ENCODE results near the gene PPTC7.
A peak's percentile ranks its signal among the peaks of the same experiment; 100 is the strongest.
"Not testable (repeated sequence)": the region's sequence is repeated elsewhere in the genome, so short reads cannot be mapped to it uniquely, and the experiment has no call there.

Gene PPTC7

DNA sequence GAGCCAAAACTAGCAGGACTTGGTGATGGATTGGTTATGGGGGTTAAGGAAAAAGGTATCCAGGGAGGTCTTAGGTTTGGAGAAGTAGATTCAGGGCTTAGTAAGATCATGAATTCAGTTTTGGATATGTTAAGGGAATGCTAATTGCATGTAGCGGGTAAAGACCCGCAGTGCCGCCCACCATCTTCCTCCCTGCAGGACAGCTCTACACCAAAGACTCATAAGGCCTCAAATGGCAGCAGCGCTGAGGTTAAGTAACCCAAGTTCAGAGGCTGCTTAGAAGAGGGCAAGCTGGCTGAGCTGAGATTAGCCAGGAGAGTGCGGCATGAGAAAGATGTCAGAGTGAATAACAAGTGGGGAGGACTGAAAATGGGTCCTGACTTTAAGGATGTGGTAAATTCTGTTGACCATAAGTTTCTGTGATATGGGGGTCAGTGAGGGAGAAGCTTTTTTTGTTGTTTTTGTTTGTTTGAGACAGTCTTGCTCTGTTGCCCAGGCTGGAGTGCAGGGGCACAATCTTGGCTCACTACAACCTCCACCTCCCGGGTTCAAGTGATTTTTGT, 54.8 kb downstream of the PPTC7 start:
- H3K36me3 ChIP-seq (ENCODE audit: insufficient read depth, low read length), result peaks cover 4% of the 10 kb centered on the region
- no peak overlapping the region for H3K4me2 ChIP-seq (ENCODE audit: low read length)
- peaks cover 15% of the 10 kb centered on the region for H3K4me1 ChIP-seq (ENCODE audit: control insufficient read depth, insufficient read depth, low read length)
- no peaks in the 10 kb centered on the region for H3K27me3 ChIP-seq (ENCODE audit: control insufficient read depth, insufficient read depth, low read length)
- no peak overlapping the region for H3K9ac ChIP-seq (ENCODE audit: low read depth, low read length)
- no peak overlapping the region for H3K4me3 ChIP-seq (ENCODE audit: low read length)
- no peaks in the 10 kb centered on the region for H3K9me3 ChIP-seq (replicated peaks; ENCODE audit: low read length)

GRCh38 chr12:110520876-110521712, 62.0 kb downstream of the PPTC7 start:
- H3K36me3 ChIP-seq (ENCODE audit: insufficient read depth, low read length); H3K9me3 ChIP-seq (replicated peaks; ENCODE audit: low read length); H3K9ac ChIP-seq (ENCODE audit: low read depth, low read length); H3K4me3 ChIP-seq (ENCODE audit: low read length); H3K4me2 ChIP-seq (ENCODE audit: low read length); H3K27me3 ChIP-seq (ENCODE audit: control insufficient read depth, insufficient read depth, low read length); H3K4me1 ChIP-seq (ENCODE audit: control insufficient read depth, insufficient read depth, low read length): not testable (repeated sequence)

- not testable (repeated sequence) for H3K4me1 ChIP-seq (ENCODE audit: control insufficient read depth, insufficient read depth, low read length); H3K4me2 ChIP-seq (ENCODE audit: low read length); H3K4me3 ChIP-seq (ENCODE audit: low read length); H3K36me3 ChIP-seq (ENCODE audit: insufficient read depth, low read length); H3K9ac ChIP-seq (ENCODE audit: low read depth, low read length); H3K9me3 ChIP-seq (replicated peaks; ENCODE audit: low read length); H3K27me3 ChIP-seq (ENCODE audit: control insufficient read depth, insufficient read depth, low read length)
These were observed 65.1 kb downstream of the PPTC7 start for GRCh38 chr12:110518014-110518413.

GRCh38 chr12:110516995-110517394, 66.1 kb downstream of the PPTC7 start:
- H3K4me2 ChIP-seq (ENCODE audit: low read length), result no peak overlapping the region
- no peaks in the 10 kb centered on the region for H3K36me3 ChIP-seq (ENCODE audit: insufficient read depth, low read length)
- no peak overlapping the region for H3K4me3 ChIP-seq (ENCODE audit: low read length)
- H3K9ac ChIP-seq (ENCODE audit: low read depth, low read length), result no peak overlapping the region
- H3K4me1 ChIP-seq (ENCODE audit: control insufficient read depth, insufficient read depth, low read length), result peaks cover 3% of the 10 kb centered on the region
- no peaks in the 10 kb centered on the region for H3K27me3 ChIP-seq (ENCODE audit: control insufficient read depth, insufficient read depth, low read length)
- H3K9me3 ChIP-seq (replicated peaks; ENCODE audit: low read length), result no peaks in the 10 kb centered on the region

DNA sequence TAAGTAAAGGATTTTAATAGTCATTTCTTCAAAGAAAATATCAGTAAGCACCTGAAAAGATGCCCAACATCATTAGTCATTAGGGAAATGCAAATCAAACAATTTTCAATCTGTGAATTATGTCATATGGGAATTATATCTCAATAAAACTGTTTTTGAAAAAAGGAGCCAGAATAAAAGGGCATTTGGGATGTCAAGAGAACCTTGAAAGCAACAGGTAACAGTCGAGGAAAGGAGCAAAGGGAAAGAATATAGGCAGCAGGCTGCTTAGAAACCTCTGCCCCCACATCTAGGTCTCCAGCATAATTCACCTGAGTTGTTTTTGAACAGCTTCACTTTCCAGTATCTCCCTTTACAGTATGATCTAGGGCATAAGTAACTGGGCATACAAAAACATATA, 68.8 kb downstream of the PPTC7 start:
- Histone ChIP-seq H3K9me3 (replicated peaks; ENCODE audit: low read length) (no peaks in the 10 kb centered on the region), H3K27me3 (ENCODE audit: control insufficient read depth, insufficient read depth, low read length) (no peaks in the 10 kb centered on the region), H3K4me1 (ENCODE audit: control insufficient read depth, insufficient read depth, low read length) (peaks cover 3% of the 10 kb centered on the region), H3K4me3 (ENCODE audit: low read length) (no peak overlapping the region), H3K36me3 (ENCODE audit: insufficient read depth, low read length) (no peaks in the 10 kb centered on the region), H3K9ac (ENCODE audit: low read depth, low read length) (no peak overlapping the region), H3K4me2 (ENCODE audit: low read length) (no peak overlapping the region)

- H3K9me3 ChIP-seq (replicated peaks; ENCODE audit: low read length), result no peaks in the 10 kb centered on the region
- no peaks in the 10 kb centered on the region for H3K27me3 ChIP-seq (ENCODE audit: control insufficient read depth, insufficient read depth, low read length)
- H3K4me2 ChIP-seq (ENCODE audit: low read length), result no peak overlapping the region
- H3K9ac ChIP-seq (ENCODE audit: low read depth, low read length), result no peak overlapping the region
- no peaks in the 10 kb centered on the region for H3K36me3 ChIP-seq (ENCODE audit: insufficient read depth, low read length)
- H3K4me1 ChIP-seq (ENCODE audit: control insufficient read depth, insufficient read depth, low read length), result peaks cover 3% of the 10 kb centered on the region
- H3K4me3 ChIP-seq (ENCODE audit: low read length), result no peak overlapping the region
These were observed 69.3 kb downstream of the PPTC7 start for GRCh38 chr12:110513842-110514241.

DNA sequence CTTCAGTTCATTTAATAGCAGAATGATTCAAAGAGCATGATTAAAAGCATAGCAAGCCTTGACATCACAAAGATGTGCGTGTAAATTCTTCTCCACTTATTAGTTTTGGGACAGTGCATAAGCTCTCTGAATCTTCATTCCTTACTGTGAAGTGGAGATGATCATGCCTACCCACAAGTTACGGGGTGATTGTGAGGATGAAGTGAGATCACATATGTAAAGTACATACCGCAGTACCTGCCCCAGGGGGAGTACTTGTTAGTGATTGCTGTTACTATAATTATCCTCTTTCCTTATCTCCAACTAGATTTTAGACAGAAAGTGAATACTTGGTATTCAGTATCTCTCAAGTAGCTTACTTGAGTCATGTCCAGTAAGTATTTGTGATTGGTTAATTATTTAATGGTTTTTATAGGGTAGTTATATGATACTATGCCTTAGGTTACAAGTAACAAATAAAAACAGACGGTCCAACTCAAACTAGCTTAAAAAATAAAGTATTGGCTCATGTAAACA, 75.0 kb downstream of the PPTC7 start:
- H3K4me2 ChIP-seq (ENCODE audit: low read length), result no peak overlapping the region
- H3K36me3 ChIP-seq (ENCODE audit: insufficient read depth, low read length), result no peaks in the 10 kb centered on the region
- H3K27me3 ChIP-seq (ENCODE audit: control insufficient read depth, insufficient read depth, low read length), result no peaks in the 10 kb centered on the region
- no peaks in the 10 kb centered on the region for H3K9me3 ChIP-seq (replicated peaks; ENCODE audit: low read length)
- no peak overlapping the region for H3K4me3 ChIP-seq (ENCODE audit: low read length)
- peaks cover 3% of the 10 kb centered on the region for H3K4me1 ChIP-seq (ENCODE audit: control insufficient read depth, insufficient read depth, low read length)
- H3K9ac ChIP-seq (ENCODE audit: low read depth, low read length), result no peak overlapping the region

- H3K9me3 ChIP-seq (replicated peaks; ENCODE audit: low read length), result no peaks in the 10 kb centered on the region
These were observed 77.8 kb downstream of the PPTC7 start for GRCh38 chr12:110505332-110505731.

GRCh38 chr12:110503432-110503831, 79.7 kb downstream of the PPTC7 start:
- Histone ChIP-seq H3K36me3 (ENCODE audit: insufficient read depth, low read length) (no peaks in the 10 kb centered on the region), H3K4me2 (ENCODE audit: low read length) (no peak overlapping the region), H3K4me1 (ENCODE audit: control insufficient read depth, insufficient read depth, low read length) (peaks cover 27% of the 10 kb centered on the region), H3K27me3 (ENCODE audit: control insufficient read depth, insufficient read depth, low read length) (no peaks in the 10 kb centered on the region), H3K4me3 (ENCODE audit: low read length) (no peak overlapping the region), H3K9ac (ENCODE audit: low read depth, low read length) (no peak overlapping the region), H3K9me3 (replicated peaks; ENCODE audit: low read length) (no peaks in the 10 kb centered on the region)

More at GRCh38 chr12:110505332-110505731, 77.8 kb downstream of the PPTC7 start:
- H3K27me3 ChIP-seq (ENCODE audit: control insufficient read depth, insufficient read depth, low read length), result no peaks in the 10 kb centered on the region
- H3K4me3 ChIP-seq (ENCODE audit: low read length), result no peak overlapping the region
- H3K4me1 ChIP-seq (ENCODE audit: control insufficient read depth, insufficient read depth, low read length), result peaks cover 8% of the 10 kb centered on the region
- H3K4me2 ChIP-seq (ENCODE audit: low read length), result no peak overlapping the region
- H3K9ac ChIP-seq (ENCODE audit: low read depth, low read length), result no peak overlapping the region
- no peaks in the 10 kb centered on the region for H3K36me3 ChIP-seq (ENCODE audit: insufficient read depth, low read length)

- H3K9ac ChIP-seq (ENCODE audit: low read depth, low read length), result peak within 1 kb of the TSS; percentile 94
- peak within 1 kb of the TSS; percentile 87 for H3K4me3 ChIP-seq (ENCODE audit: low read length)
- H3K36me3 ChIP-seq (ENCODE audit: insufficient read depth, low read length), result no peaks in the 10 kb centered on the region
- no peaks in the 10 kb centered on the region for H3K27me3 ChIP-seq (ENCODE audit: control insufficient read depth, insufficient read depth, low read length)
- H3K4me2 ChIP-seq (ENCODE audit: low read length), result peak within 1 kb of the TSS; percentile 88
- H3K9me3 ChIP-seq (replicated peaks; ENCODE audit: low read length), result no peaks in the 10 kb centered on the region
- H3K4me1 ChIP-seq (ENCODE audit: control insufficient read depth, insufficient read depth, low read length), result peaks cover 28% of the 10 kb centered on the region
These were observed 81.1 kb downstream of the PPTC7 start, which contains the start of the genes RAD9B and VPS29 for GRCh38 chr12:110501752-110502738. Gene RAD9B (plus strand): TSS chr12:110502331. CDS start chr12:110502338, 7 bp downstream. Gene VPS29 (minus strand): TSS chr12:110502111. CDS start chr12:110502051, 60 bp downstream.

DNA sequence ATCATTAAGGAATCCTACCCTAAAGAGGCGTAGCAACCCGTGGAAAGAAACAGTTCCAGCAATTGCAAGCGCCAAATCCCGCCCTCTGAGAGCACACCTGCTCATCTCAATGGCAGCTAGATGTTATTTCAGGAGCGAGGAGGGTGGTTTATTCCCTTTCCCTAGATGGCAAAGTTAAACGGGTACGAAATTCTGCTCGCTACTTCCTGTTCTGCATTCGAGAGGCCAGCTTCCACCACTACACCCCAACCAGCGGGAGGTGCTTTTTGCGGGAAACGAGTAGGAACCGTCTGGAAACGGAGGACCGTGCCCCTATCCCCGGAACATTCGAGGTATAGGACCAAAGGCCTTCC, 81.7 kb downstream of the PPTC7 start:
- H3K4me1 ChIP-seq (ENCODE audit: control insufficient read depth, insufficient read depth, low read length), result peaks cover 28% of the 10 kb centered on the region
- peak overlapping the region; percentile 94 for H3K9ac ChIP-seq (ENCODE audit: low read depth, low read length)
- no peaks in the 10 kb centered on the region for H3K27me3 ChIP-seq (ENCODE audit: control insufficient read depth, insufficient read depth, low read length)
- peaks cover under 1% of the 10 kb centered on the region for H3K36me3 ChIP-seq (ENCODE audit: insufficient read depth, low read length)
- peak overlapping the region; percentile 88 for H3K4me2 ChIP-seq (ENCODE audit: low read length)
- H3K9me3 ChIP-seq (replicated peaks; ENCODE audit: low read length), result no peaks in the 10 kb centered on the region
- peak overlapping the region; percentile 87 for H3K4me3 ChIP-seq (ENCODE audit: low read length)

Data from skeletal muscle satellite cell (primary cell).